Measurements from ENCODE around the gene CHD1.

The CHD1 gene

GRCh38 chr5:98827161-98827560 lies 101.6 kb downstream of the CHD1 start:
- Histone ChIP-seq H3K4me2 (no peak overlapping the region), H3K36me3 (no peaks in the 10 kb centered on the region), H3K9me3 (peaks cover 6% of the 10 kb centered on the region; the same call in 1 of the 2 replicates), H3K9ac (no peak overlapping the region), H4K20me1 (no peaks in the 10 kb centered on the region), H3K4me3 (no peak overlapping the region), H3K27ac (no peak overlapping the region), H3K4me1 (no peaks in the 10 kb centered on the region), H3K27me3 (no peaks in the 10 kb centered on the region)
- TF ChIP-seq Cebpa-rat (IDR thresholded peaks at IDR 0.05): no peak

- Histone ChIP-seq H3K27me3 (no peaks in the 10 kb centered on the region), H3K36me3 (no peaks in the 10 kb centered on the region), H3K9me3 (peaks cover 13% of the 10 kb centered on the region), H3K9ac (no peak overlapping the region), H3K4me1 (no peaks in the 10 kb centered on the region), H3K4me2 (no peak overlapping the region), H4K20me1 (no peaks in the 10 kb centered on the region), H3K4me3 (no peak overlapping the region), H3K27ac (no peak overlapping the region)
- no peak for TF ChIP-seq Cebpa-rat (IDR thresholded peaks at IDR 0.05)
Observed at GRCh38 chr5:98825582-98826375, 103.0 kb downstream of the CHD1 start.

- Histone ChIP-seq H3K36me3 (no peaks in the 10 kb centered on the region), H3K27me3 (no peaks in the 10 kb centered on the region), H3K9ac (no peak overlapping the region), H3K4me3 (no peak overlapping the region), H3K27ac (no peak overlapping the region), H3K9me3 (peaks cover 11% of the 10 kb centered on the region), H3K4me2 (no peak overlapping the region), H4K20me1 (no peaks in the 10 kb centered on the region), H3K4me1 (peaks cover 7% of the 10 kb centered on the region)
- no peak for TF ChIP-seq Cebpa-rat (IDR thresholded peaks at IDR 0.05)
Observed at GRCh38 chr5:98816582-98817222, 112.1 kb downstream of the CHD1 start.

GRCh38 chr5:98813755-98814154 lies 115.1 kb downstream of the CHD1 start:
- Histone ChIP-seq H4K20me1 (no peaks in the 10 kb centered on the region), H3K36me3 (no peaks in the 10 kb centered on the region), H3K27ac (no peak overlapping the region), H3K4me2 (no peak overlapping the region), H3K9me3 (no peaks in the 10 kb centered on the region), H3K27me3 (no peaks in the 10 kb centered on the region), H3K4me1 (peaks cover 7% of the 10 kb centered on the region), H3K9ac (no peak overlapping the region), H3K4me3 (no peak overlapping the region)
- TF ChIP-seq Cebpa-rat (IDR thresholded peaks at IDR 0.05): no peak

- no peak for TF ChIP-seq Cebpa-rat (IDR thresholded peaks at IDR 0.05)
- H3K4me2 ChIP-seq: no peak overlapping the region
- no peak overlapping the region for H3K27ac ChIP-seq
- no peaks in the 10 kb centered on the region for H3K36me3 ChIP-seq
- peaks cover 7% of the 10 kb centered on the region for H3K4me1 ChIP-seq
- no peak overlapping the region for H3K4me3 ChIP-seq
- H3K27me3 ChIP-seq: no peaks in the 10 kb centered on the region
- peaks cover 25% of the 10 kb centered on the region for H3K9me3 ChIP-seq
- no peaks in the 10 kb centered on the region for H4K20me1 ChIP-seq
- H3K9ac ChIP-seq: no peak overlapping the region
Observed at GRCh38 chr5:98810206-98810605, 118.6 kb downstream of the CHD1 start.

GRCh38 chr5:98807806-98808205 lies 121.0 kb downstream of the CHD1 start:
- Histone ChIP-seq H3K27ac (no peak overlapping the region), H3K4me3 (no peak overlapping the region), H3K9me3 (peaks cover 27% of the 10 kb centered on the region), H3K36me3 (no peaks in the 10 kb centered on the region), H3K4me1 (peaks cover 6% of the 10 kb centered on the region; the same call in 1 of the 2 replicates), H3K27me3 (no peaks in the 10 kb centered on the region), H4K20me1 (no peaks in the 10 kb centered on the region), H3K9ac (no peak overlapping the region), H3K4me2 (no peak overlapping the region)
- TF ChIP-seq Cebpa-rat (IDR thresholded peaks at IDR 0.05): no peak

- Histone ChIP-seq H3K9ac (no peak overlapping the region), H3K4me1 (peaks cover 6% of the 10 kb centered on the region; the same call in 1 of the 2 replicates), H3K4me3 (no peak overlapping the region), H3K4me2 (no peak overlapping the region), H3K36me3 (no peaks in the 10 kb centered on the region), H3K27me3 (no peaks in the 10 kb centered on the region), H3K27ac (no peak overlapping the region), H4K20me1 (no peaks in the 10 kb centered on the region), H3K9me3 (peaks cover 27% of the 10 kb centered on the region)
- no peak for TF ChIP-seq Cebpa-rat (IDR thresholded peaks at IDR 0.05)
Observed at GRCh38 chr5:98805070-98805469, 123.7 kb downstream of the CHD1 start.

GRCh38 chr5:98804066-98804465 lies 124.7 kb downstream of the CHD1 start:
- Histone ChIP-seq H3K9ac (no peak overlapping the region), H3K36me3 (no peaks in the 10 kb centered on the region), H3K27me3 (no peaks in the 10 kb centered on the region), H3K9me3 (peaks cover 27% of the 10 kb centered on the region), H3K27ac (no peak overlapping the region), H4K20me1 (no peaks in the 10 kb centered on the region), H3K4me3 (no peak overlapping the region), H3K4me2 (no peak overlapping the region), H3K4me1 (peaks cover 6% of the 10 kb centered on the region; the same call in 1 of the 2 replicates)
- no peak for TF ChIP-seq Cebpa-rat (IDR thresholded peaks at IDR 0.05)

Data from BLaER1 (cell line).